Omental fat pad (tissue), 4 donors: ENCODE data around the gene KHDC4. TPM values are rescaled to one million over a fixed set of nuclear protein-coding genes. Genes with fewer than 3 reads are reported as not detected.

Experiments used
- ATAC-seq: fragments of 150-250 bp; one replicate; pipeline ENCODE4 v1.9.1; 2016; ENCODE audit warnings: mild to moderate bottlenecking, moderate library complexity; ENCODE audit not compliant: low FRiP score
- DNase-seq: peaks from one replicate; pipeline ENCODE4 v3.0.0-alpha.2; 2019; ENCODE audit warnings: low spot score
- CTCF ChIP-seq, 3 donors: fragments of 450-650 bp; IDR thresholded peaks; one replicate each; pipeline ENCODE4 v1.5.1; 2016 to 2017; ENCODE audit warnings: antibody characterized with exemption in 3 of 3, mild to moderate bottlenecking in 3 of 3, moderate library complexity in 2 of 3
- total RNA-seq, 4 donors: library from RNA; depleted of rRNA; stranded (reverse); fragments of >200 nt; gene quantifications; one replicate each; pipeline ENCODE4 v1.1.0, GENCODE V29; 2016

Gene KHDC4
- total RNA-seq, 4 donors from 2014 or later = 28.8 to 54.2 (median 42.7) TPM

GRCh38 chr1:155947741-155948140, 13.5 kb upstream of the KHDC4 start:
- no peak for TF ChIP-seq CTCF (IDR thresholded peaks at IDR 0.05)
- ATAC-seq = no peak
- DNase-seq = no peak

GRCh38 chr1:155947292-155947691, 13.1 kb upstream of the KHDC4 start:
- DNase-seq = no peak
- TF ChIP-seq CTCF (IDR thresholded peaks at IDR 0.05) = no peak

GRCh38 chr1:155946633-155947219, 12.5 kb upstream of the KHDC4 start:
- ATAC-seq (no peak), DNase-seq (no peak)
- no peak for TF ChIP-seq CTCF (IDR thresholded peaks at IDR 0.05)

More at GRCh38 chr1:155947292-155947691, 13.1 kb upstream of the KHDC4 start:
- no peak for ATAC-seq

GRCh38 chr1:155944444-155944799, 10.2 kb upstream of the KHDC4 start:
- ATAC-seq (no peak), DNase-seq (no peak)
- TF ChIP-seq CTCF (IDR thresholded peaks at IDR 0.05) = no peak

GRCh38 chr1:155942578-155943141, 8.4 kb upstream of the KHDC4 start:
- DNase-seq (no peak), ATAC-seq (no peak)
- TF ChIP-seq CTCF (IDR thresholded peaks at IDR 0.05) = no peak

- no peak for DNase-seq
- ATAC-seq = peak; percentile 7
- TF ChIP-seq CTCF (IDR thresholded peaks at IDR 0.05) = no peak
Measured at GRCh38 chr1:155941845-155942531, 7.8 kb upstream of the KHDC4 start.
